GM23338 (cell line): ENCODE data around the gene SLA2. TPM values are rescaled to one million over a fixed set of nuclear protein-coding genes. Genes with fewer than 3 reads are reported as not detected.

Source experiments
- ATAC-seq: fragments of 200-7000 bp; cut with Tn5 transposase; 3 replicates; pipeline ENCODE4 v1.9.1; 2020
- DNase-seq: peaks from one replicate; pipeline ENCODE4 v3.0.0-alpha.2; 2015; ENCODE audit warnings: low spot score
- H2AFZ ChIP-seq: fragments of 200-600 bp; sonication (generic); 2 replicates; pipeline ENCODE4 v1.8.0; 2016; ENCODE audit warnings: antibody characterized with exemption, mild to moderate bottlenecking, moderate library complexity
- H3F3A ChIP-seq: fragments of 200-600 bp; sonication (generic); replicated peaks from 2 replicates; pipeline ENCODE4 v1.8.0; 2017; ENCODE audit warnings: antibody characterized with exemption, mixed run types, low read depth
- H3K27ac ChIP-seq: fragments of 200-600 bp; sonication (generic); 2 replicates; pipeline ENCODE4 v1.6.1; 2016; ENCODE audit warnings: low read depth
- H3K27me3 ChIP-seq: fragments of 200-600 bp; sonication (generic); 2 replicates; pipeline ENCODE4 v1.8.0; 2016; ENCODE audit warnings: mild to moderate bottlenecking, mixed run types, moderate library complexity; ENCODE audit not compliant: insufficient read depth
- H3K36me3 ChIP-seq: fragments of 200-600 bp; sonication (generic); 2 replicates; pipeline ENCODE4 v1.8.0; 2016; ENCODE audit warnings: mild to moderate bottlenecking; ENCODE audit not compliant: insufficient read depth
- H3K4me1 ChIP-seq: fragments of 200-600 bp; sonication (generic); 2 replicates; pipeline ENCODE4 v1.8.0; 2016; ENCODE audit warnings: mild to moderate bottlenecking, moderate library complexity; ENCODE audit not compliant: insufficient read depth
- H3K4me2 ChIP-seq: fragments of 200-600 bp; sonication (generic); 2 replicates; pipeline ENCODE4 v1.7.1; 2017; ENCODE audit warnings: mixed run types
- H3K4me3 ChIP-seq: fragments of 200-600 bp; sonication (generic); 2 replicates; pipeline ENCODE4 v1.6.1; 2016; ENCODE audit warnings: mixed run types
- H3K79me2 ChIP-seq: fragments of 200-600 bp; sonication (generic); replicated peaks from 2 replicates; pipeline ENCODE4 v1.8.0; 2017; ENCODE audit warnings: mild to moderate bottlenecking; ENCODE audit not compliant: insufficient read depth
- H3K9me2 ChIP-seq: fragments of 200-600 bp; sonication (generic); 2 replicates; pipeline ENCODE4 v1.8.0; 2017; ENCODE audit not compliant: insufficient read depth
- H4K20me1 ChIP-seq: fragments of 200-600 bp; sonication (generic); replicated peaks from 2 replicates; pipeline ENCODE4 v1.8.0; 2017; ENCODE audit warnings: mild to moderate bottlenecking; ENCODE audit not compliant: insufficient read depth
- H3K27ac Mint-ChIP-seq: 2 replicates; pipeline ENCODE4 v1.8.0; 2020; ENCODE audit warnings: inconsistent platforms, mild to moderate bottlenecking, moderate library complexity, mixed read lengths
- H3K27me3 Mint-ChIP-seq: 3 replicates; pipeline ENCODE4 v1.8.0; 2022; ENCODE audit warnings: low read depth, mild to moderate bottlenecking, moderate library complexity, mixed read lengths, inconsistent platforms; ENCODE audit not compliant: insufficient read depth, poor library complexity
- H3K36me3 Mint-ChIP-seq: 3 replicates; pipeline ENCODE4 v1.8.0; 2021; ENCODE audit warnings: low read depth, mild to moderate bottlenecking, inconsistent platforms, moderate library complexity, mixed read lengths
- H3K4me1 Mint-ChIP-seq: 3 replicates; pipeline ENCODE4 v1.8.0; 2020; ENCODE audit warnings: mild to moderate bottlenecking, inconsistent platforms, mixed read lengths
- H3K4me3 Mint-ChIP-seq: 3 replicates; pipeline ENCODE4 v1.8.0; 2021; ENCODE audit warnings: moderate library complexity, mild to moderate bottlenecking, inconsistent platforms, mixed read lengths
- H3K9me3 Mint-ChIP-seq: 3 replicates; pipeline ENCODE4 v1.8.0; 2020; ENCODE audit warnings: moderate library complexity, mild to moderate bottlenecking, inconsistent platforms, mixed read lengths
- CREB1 ChIP-seq: fragments of 250-450 bp; sonication (Bioruptor Pico); IDR thresholded peaks from 2 replicates; pipeline ENCODE4 v1.5.0; 2020; ENCODE audit warnings: low read depth, mild to moderate bottlenecking, moderate library complexity
- CTCF ChIP-seq, 2 experiments: fragments of 200-600 bp in 1 of 2; sonication (generic) in 1 of 2; conservative IDR thresholded peaks; 2 replicates each; pipeline versions ENCODE4 v1.5.1 to v1.6.1; 2016 to 2017; ENCODE audit warnings: antibody characterized with exemption in 2 of 2, low read depth in 2 of 2, mild to moderate bottlenecking in 2 of 2, moderate library complexity in 1 of 2
- ETS1 ChIP-seq: IDR thresholded peaks from 2 replicates; pipeline ENCODE4 v1.6.1; 2016; ENCODE audit warnings: antibody characterized with exemption
- EZH2phosphoT487 ChIP-seq: fragments of 200-600 bp; sonication (generic); IDR thresholded peaks from one replicate; pipeline ENCODE4 v1.8.1; 2018; ENCODE audit warnings: antibody characterized with exemption; ENCODE audit not compliant: unreplicated experiment
- ZNF331 ChIP-seq: fragments of 250-450 bp; sonication (Bioruptor Pico); IDR thresholded peaks from 2 replicates; pipeline ENCODE4 v1.5.0; 2020; ENCODE audit warnings: low read depth, mild to moderate bottlenecking, moderate library complexity
- ZNF462 ChIP-seq: fragments of 250-450 bp; sonication (Bioruptor Pico); IDR thresholded peaks from 2 replicates; pipeline ENCODE4 v1.5.0; 2020; ENCODE audit warnings: mild to moderate bottlenecking, moderate library complexity
- polyA plus RNA-seq: library from polyadenylated mRNA; unstranded; fragments of >200 nt; fragmentation: Nextera tagmentation; extraction: Ambion mirVana; gene quantifications from 2 replicates; pipeline ENCODE4 v1.2.1, GENCODE V29; 2016
- total RNA-seq: library from RNA; depleted of rRNA; stranded (reverse); fragments of >200 nt; shearing (Covaris generic); gene quantifications from 2 replicates; pipeline ENCODE4 v1.2.3, GENCODE V29; 2014

Gene SLA2
- total and polyA plus RNA-seq, 2 experiments from 2014 or later = 0.18 TPM; not detected in 1

GRCh38 chr20:36642136-36642535 lies 3.9 kb downstream of the SLA2 start:
- peaks cover 16% of the 10 kb centered on the region for H3K4me1 ChIP-seq
- H3K9me2 ChIP-seq = no peaks in the 10 kb centered on the region
- H3K4me3 ChIP-seq = no peak overlapping the region
- H2AFZ ChIP-seq = no peak overlapping the region
- H4K20me1 ChIP-seq = no peaks in the 10 kb centered on the region
- Mint-ChIP-seq H3K4me3 (no peak overlapping the region), H3K27me3 (peaks cover 15% of the 10 kb centered on the region), H3K9me3 (no peaks in the 10 kb centered on the region), H3K36me3 (no peaks in the 10 kb centered on the region), H3K27ac (peak overlapping the region; percentile 59), H3K4me1 (peaks cover 24% of the 10 kb centered on the region)
- no peaks in the 10 kb centered on the region; the same call in 1 of the 2 replicates for H3F3A ChIP-seq
- H3K36me3 ChIP-seq = no peaks in the 10 kb centered on the region
- ATAC-seq = no peak
- H3K4me2 ChIP-seq = no peak overlapping the region
- no peaks in the 10 kb centered on the region for H3K27me3 ChIP-seq
- TF ChIP-seq ZNF331 (CRISPR knock-in tag) = no peak
- no peak for TF ChIP-seq EZH2phosphoT487
- TF ChIP-seq ETS1 = no peak
- no peak for TF ChIP-seq ZNF462
- no peak for TF ChIP-seq CTCF (conservative IDR thresholded peaks at IDR 0.05; ENCODE audit: low read depth in 2 of 2)
- TF ChIP-seq CREB1 (CRISPR knock-in tag) = no peak
- DNase-seq = no peak
- H3K27ac ChIP-seq = no peak overlapping the region
- no peaks in the 10 kb centered on the region for H3K79me2 ChIP-seq
